Measurements from ENCODE around the gene CRYBG3. TPM values are rescaled to one million over a fixed set of nuclear protein-coding genes. Genes with fewer than 3 reads are reported as not detected.

Gene CRYBG3
- total RNA-seq, 1 experiment from 2014 or later, result 5.9 TPM

- Histone ChIP-seq H3K27ac (ENCODE audit: insufficient read length, low read depth, low read length) (no peak overlapping the region), H3K27me3 (ENCODE audit: insufficient read depth, low read length) (no peaks in the 10 kb centered on the region), H3K56ac (ENCODE audit: insufficient read length, low read depth, low read length) (no peak overlapping the region), H4K8ac (replicated peaks; ENCODE audit: insufficient read length, low read depth, low read length) (no peak overlapping the region), H4K91ac (ENCODE audit: insufficient read length, low read depth, low read length) (no peak overlapping the region), H3K23me2 (ENCODE audit: insufficient read length, low read depth, low read length, poor library complexity, severe bottlenecking) (no peaks in the 10 kb centered on the region), H4K5ac (ENCODE audit: insufficient read length, low read depth, low read length) (no peak overlapping the region), H3K18ac (ENCODE audit: insufficient read length, low read depth, low read length) (no peak overlapping the region), H3K79me2 (ENCODE audit: insufficient read depth, low read length) (peaks cover 3% of the 10 kb centered on the region), H3K23ac (ENCODE audit: insufficient read length, low read depth, low read length) (no peak overlapping the region), H2BK120ac (ENCODE audit: low read depth, low read length, poor library complexity, severe bottlenecking) (no peak overlapping the region), H2BK15ac (ENCODE audit: low read depth, low read length) (no peak overlapping the region), H3K4me1 (ENCODE audit: insufficient read depth, low read length) (no peaks in the 10 kb centered on the region), H2BK5ac (ENCODE audit: insufficient read length, low read length) (no peak overlapping the region), H3T11ph (ENCODE audit: low read length) (no peak overlapping the region), H2AK5ac (ENCODE audit: insufficient read length, low read length) (no peak overlapping the region), H3K9ac (ENCODE audit: extremely low read depth, insufficient read length, low read length) (no peak overlapping the region), H3K79me1 (ENCODE audit: insufficient read depth, low read depth, low read length, poor library complexity, severe bottlenecking) (no peaks in the 10 kb centered on the region), H2BK12ac (ENCODE audit: insufficient read length, low read depth, low read length) (no peak overlapping the region), H2BK20ac (ENCODE audit: low read depth, low read length, poor library complexity, severe bottlenecking) (no peak overlapping the region), H3K4me2 (ENCODE audit: insufficient read depth, insufficient read length, low read length) (no peak overlapping the region), H3K14ac (ENCODE audit: insufficient read depth, low read length) (no peak overlapping the region), H3K9me3 (ENCODE audit: control insufficient read depth, low read depth, low read length) (no peaks in the 10 kb centered on the region), H2AFZ (ENCODE audit: low read length) (no peak overlapping the region), H4K20me1 (ENCODE audit: control insufficient read depth, insufficient read depth, insufficient read length) (no peaks in the 10 kb centered on the region), H3K4ac (ENCODE audit: low read depth, low read length) (no peak overlapping the region)
- DNase-seq, result no peak
- Mint-ChIP-seq H3K36me3 (ENCODE audit: insufficient read depth in 1 of 3, low read depth in 3 of 3) (peaks cover 0 to 8% (median 2%) of the 10 kb centered on the region in 3 experiments; a peak in 3 of 7 replicates), H3K4me3 (no peak overlapping the region), H3K27ac (no peak overlapping the region), H3K9me3 (no peaks in the 10 kb centered on the region), H3K4me1 (peaks cover 0 to 2% of the 10 kb centered on the region in 2 experiments; a peak in 1 of 4 replicates), H3K27me3 (ENCODE audit: low read depth) (no peaks in the 10 kb centered on the region)
- TF ChIP-seq, protein P1, sequence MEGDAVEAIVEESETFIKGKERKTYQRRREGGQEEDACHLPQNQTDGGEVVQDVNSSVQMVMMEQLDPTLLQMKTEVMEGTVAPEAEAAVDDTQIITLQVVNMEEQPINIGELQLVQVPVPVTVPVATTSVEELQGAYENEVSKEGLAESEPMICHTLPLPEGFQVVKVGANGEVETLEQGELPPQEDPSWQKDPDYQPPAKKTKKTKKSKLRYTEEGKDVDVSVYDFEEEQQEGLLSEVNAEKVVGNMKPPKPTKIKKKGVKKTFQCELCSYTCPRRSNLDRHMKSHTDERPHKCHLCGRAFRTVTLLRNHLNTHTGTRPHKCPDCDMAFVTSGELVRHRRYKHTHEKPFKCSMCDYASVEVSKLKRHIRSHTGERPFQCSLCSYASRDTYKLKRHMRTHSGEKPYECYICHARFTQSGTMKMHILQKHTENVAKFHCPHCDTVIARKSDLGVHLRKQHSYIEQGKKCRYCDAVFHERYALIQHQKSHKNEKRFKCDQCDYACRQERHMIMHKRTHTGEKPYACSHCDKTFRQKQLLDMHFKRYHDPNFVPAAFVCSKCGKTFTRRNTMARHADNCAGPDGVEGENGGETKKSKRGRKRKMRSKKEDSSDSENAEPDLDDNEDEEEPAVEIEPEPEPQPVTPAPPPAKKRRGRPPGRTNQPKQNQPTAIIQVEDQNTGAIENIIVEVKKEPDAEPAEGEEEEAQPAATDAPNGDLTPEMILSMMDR (conservative IDR thresholded peaks at IDR 0.05), result no peak
- WGBS (ENCODE audit: extremely low coverage, insufficient read length, low lambda C conversion rate), result no CpG with 5 or more reads among the region's 5 CpGs
These were observed 138.7 kb downstream of the CRYBG3 start for GRCh38 chr3:97960551-97960950.

All from H9 (cell line).